ENCODE data around the gene PRSS48. TPM values are rescaled to one million over a fixed set of nuclear protein-coding genes. Genes with fewer than 3 reads are reported as not detected.
"Not testable (repeated sequence)": the region's sequence is repeated elsewhere in the genome, so short reads cannot be mapped to it uniquely, and the experiment has no call there.

PRSS48 gene
- total and polyA plus RNA-seq, 10 donors = not detected

DNA sequence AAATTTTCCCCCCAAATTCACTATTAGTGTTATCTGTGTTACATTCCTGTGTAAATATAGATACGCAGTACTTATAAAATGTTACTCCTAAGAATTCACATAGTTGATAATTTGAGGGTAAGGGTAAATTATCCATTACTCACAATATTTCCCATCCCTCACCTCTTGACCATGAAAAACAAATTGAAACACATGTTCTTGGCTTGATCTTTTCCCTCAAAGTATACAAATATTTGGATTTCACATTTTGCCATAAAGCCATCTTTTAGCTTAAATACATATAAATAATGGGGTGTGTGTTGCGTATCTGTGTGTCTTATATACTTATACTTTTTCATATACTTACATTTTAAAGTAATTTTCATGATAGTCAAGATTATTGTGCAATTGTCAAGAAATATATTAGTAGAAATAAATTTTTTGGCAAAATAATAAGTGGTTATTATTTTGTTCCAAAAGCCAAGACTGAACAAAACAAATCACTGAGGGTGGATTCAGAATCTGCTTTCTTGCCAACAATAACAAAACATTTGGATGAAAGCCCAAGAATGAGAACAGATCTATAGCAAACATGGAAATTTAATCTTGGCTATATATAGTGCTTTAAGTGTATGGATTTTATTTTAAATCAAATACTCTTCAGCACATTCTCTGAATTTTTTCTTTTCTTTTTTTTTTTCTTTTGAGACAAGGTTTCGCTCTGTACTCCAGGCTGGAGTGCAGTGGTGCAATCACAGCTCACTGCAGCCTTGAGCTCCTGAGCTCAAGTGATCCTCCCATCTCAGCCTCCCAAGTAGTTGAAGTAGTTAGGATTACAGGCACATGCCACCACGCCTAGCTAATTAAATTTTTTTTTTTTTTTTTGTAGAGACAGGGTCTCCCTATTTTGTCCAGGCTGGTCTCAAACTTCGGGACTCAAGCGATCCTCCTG lies 48.5 kb upstream of the PRSS48 start:
- H3K4me1 ChIP-seq = no peaks in the 10 kb centered on the region
- no peaks in the 10 kb centered on the region for H3K9me3 ChIP-seq
- TF ChIP-seq, protein P1, sequence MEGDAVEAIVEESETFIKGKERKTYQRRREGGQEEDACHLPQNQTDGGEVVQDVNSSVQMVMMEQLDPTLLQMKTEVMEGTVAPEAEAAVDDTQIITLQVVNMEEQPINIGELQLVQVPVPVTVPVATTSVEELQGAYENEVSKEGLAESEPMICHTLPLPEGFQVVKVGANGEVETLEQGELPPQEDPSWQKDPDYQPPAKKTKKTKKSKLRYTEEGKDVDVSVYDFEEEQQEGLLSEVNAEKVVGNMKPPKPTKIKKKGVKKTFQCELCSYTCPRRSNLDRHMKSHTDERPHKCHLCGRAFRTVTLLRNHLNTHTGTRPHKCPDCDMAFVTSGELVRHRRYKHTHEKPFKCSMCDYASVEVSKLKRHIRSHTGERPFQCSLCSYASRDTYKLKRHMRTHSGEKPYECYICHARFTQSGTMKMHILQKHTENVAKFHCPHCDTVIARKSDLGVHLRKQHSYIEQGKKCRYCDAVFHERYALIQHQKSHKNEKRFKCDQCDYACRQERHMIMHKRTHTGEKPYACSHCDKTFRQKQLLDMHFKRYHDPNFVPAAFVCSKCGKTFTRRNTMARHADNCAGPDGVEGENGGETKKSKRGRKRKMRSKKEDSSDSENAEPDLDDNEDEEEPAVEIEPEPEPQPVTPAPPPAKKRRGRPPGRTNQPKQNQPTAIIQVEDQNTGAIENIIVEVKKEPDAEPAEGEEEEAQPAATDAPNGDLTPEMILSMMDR (IDR thresholded peaks at IDR 0.05 in 8 of 11, conservative IDR thresholded peaks at IDR 0.05 in 3 of 11) = no peak
- TF ChIP-seq POLR2A (IDR thresholded peaks at IDR 0.05) (no peak), POLR2AphosphoS5 (IDR thresholded peaks at IDR 0.05) (no peak)
- H3K27me3 ChIP-seq (replicated peaks in 1 of 7) = peaks cover 0 to 3% (median 0%) of the 10 kb centered on the region in 7 donors
- DNase-seq = no peak
- 81 to 91% (median 87%) methylated on average over 6 of the region's 6 CpGs for WGBS, 5 donors
- no peaks in the 10 kb centered on the region for H3K36me3 ChIP-seq
- H3K27ac ChIP-seq = peak overlapping the region in 6 of 8 donors; percentile 7 to 45 (median 42)
- peak overlapping the region in 1 of 8 donors; percentile 11 for H3K4me3 ChIP-seq
- intact Hi-C loops (cut with DNase I; ENCODE audit: low total_unique reads) = no loop called here

DNA sequence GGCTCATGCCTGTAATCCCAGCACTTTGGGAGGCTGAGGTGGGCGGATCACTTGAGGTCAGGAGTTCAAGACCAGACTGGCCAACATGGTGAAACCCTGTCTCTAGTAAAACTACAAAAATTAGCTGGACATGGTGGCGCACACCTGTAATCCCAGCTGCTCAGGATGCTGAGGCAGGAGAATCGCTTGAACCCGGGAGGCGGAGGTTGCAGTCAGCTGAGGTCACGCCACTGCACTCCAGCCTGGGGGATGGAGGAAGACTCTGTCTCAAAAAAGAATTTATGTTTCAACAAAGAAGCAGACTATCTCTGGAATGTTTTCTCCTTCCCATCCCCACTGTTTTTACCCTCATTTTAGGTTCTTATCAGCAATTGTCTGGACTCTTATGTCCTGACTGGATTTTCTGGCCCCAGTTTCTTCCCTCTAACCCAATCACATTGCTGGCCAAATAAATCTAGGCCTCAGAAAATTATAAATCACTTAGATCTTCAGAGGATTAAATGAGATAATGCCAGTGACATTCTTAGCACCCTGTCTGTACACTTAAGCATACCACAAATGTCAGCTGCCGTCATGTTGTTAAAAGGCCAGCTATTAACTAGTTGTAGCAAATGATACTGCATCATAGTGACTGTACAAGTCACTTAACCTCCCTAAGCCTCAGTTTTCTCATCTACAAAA lies 44.9 kb upstream of the PRSS48 start:
- 88 to 94% (median 92%) methylated on average over 7 of the region's 7 CpGs for WGBS, 5 donors
- H3K36me3 ChIP-seq = no peaks in the 10 kb centered on the region
- H3K4me3 ChIP-seq = no peak overlapping the region
- intact Hi-C loops (cut with DNase I; ENCODE audit: low total_unique reads) = no loop called here
- H3K27ac ChIP-seq = no peak overlapping the region
- H3K27me3 ChIP-seq (replicated peaks in 1 of 7) = peaks cover 0 to 3% (median 0%) of the 10 kb centered on the region in 7 donors
- H3K4me1 ChIP-seq = no peaks in the 10 kb centered on the region
- DNase-seq = no peak
- H3K9me3 ChIP-seq = peaks cover 0 to 6% (median 0%) of the 10 kb centered on the region in 8 donors
- TF ChIP-seq, protein P1 (IDR thresholded peaks at IDR 0.05 in 8 of 11, conservative IDR thresholded peaks at IDR 0.05 in 3 of 11) = no peak
- TF ChIP-seq POLR2AphosphoS5 (IDR thresholded peaks at IDR 0.05) (no peak), POLR2A (IDR thresholded peaks at IDR 0.05) (no peak)

DNA sequence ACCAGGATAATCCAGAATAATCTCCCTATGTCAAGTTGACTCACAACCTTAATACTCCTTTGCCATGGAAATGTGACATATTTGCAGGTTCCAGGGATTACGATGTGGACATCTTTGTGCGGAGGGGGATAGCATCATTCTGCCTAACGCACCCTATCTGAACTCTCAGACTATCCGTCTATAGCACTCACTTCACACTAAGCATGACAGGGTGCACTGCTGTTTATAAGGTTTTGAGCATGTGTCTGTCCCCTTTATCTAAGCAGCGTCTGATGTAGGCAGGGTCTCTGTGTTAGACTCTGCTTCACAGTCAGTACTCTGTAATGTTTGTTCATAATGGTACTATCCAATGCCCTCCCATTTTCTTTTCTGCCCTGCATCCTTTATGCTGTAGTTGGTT lies 43.4 kb upstream of the PRSS48 start:
- peaks cover 0 to 6% (median 0%) of the 10 kb centered on the region in 8 donors for H3K9me3 ChIP-seq
- H3K4me1 ChIP-seq = no peaks in the 10 kb centered on the region
- 94 to 98% (median 96%) methylated on average over 5 of the region's 5 CpGs for whole genome bisulfite sequencing, 5 donors
- H3K27me3 ChIP-seq (replicated peaks in 1 of 7) = no peaks in the 10 kb centered on the region
- no peak overlapping the region for H3K4me3 ChIP-seq
- intact Hi-C loops (cut with DNase I; ENCODE audit: low total_unique reads) = no loop called here
- DNase-seq = no peak
- no peaks in the 10 kb centered on the region for H3K36me3 ChIP-seq
- TF ChIP-seq, protein P1 (IDR thresholded peaks at IDR 0.05 in 8 of 11, conservative IDR thresholded peaks at IDR 0.05 in 3 of 11) = no peak
- TF ChIP-seq POLR2AphosphoS5 (IDR thresholded peaks at IDR 0.05) (no peak), POLR2A (IDR thresholded peaks at IDR 0.05) (no peak)
- H3K27ac ChIP-seq = no peak overlapping the region

DNA sequence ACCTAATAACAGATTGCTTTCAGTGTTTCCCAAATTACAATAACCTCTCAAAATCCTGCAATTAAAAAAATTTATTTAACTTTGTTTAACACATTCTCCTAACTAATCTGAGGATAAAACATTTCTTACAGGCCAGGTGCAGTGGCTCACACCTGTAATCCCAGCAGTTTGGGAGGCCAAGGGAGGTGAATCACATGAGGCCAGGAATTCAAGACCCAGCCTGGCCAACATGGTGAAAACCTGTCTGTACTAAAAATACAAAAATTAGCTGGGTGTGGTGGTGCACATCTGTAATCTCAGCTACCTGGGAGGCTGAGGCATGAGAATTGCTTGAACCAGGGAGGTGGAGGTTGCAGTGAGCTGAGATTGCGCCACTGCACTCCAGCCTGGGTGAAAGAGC lies 41.6 kb upstream of the PRSS48 start:
- H3K27me3 ChIP-seq (replicated peaks in 1 of 7); H3K4me1 ChIP-seq; H3K27ac ChIP-seq; H3K36me3 ChIP-seq; DNase-seq; H3K4me3 ChIP-seq; H3K9me3 ChIP-seq; intact Hi-C loops (cut with DNase I; ENCODE audit: low total_unique reads): not testable (repeated sequence)
- WGBS, 5 donors = 79 to 100% (median 86%) methylated on average over 1 of the region's 1 CpG

Measured in spleen (tissue), 11 donors.